Endothelial cell (in vitro differentiated cells): Measurements from ENCODE around the gene THOC2. TPM values are rescaled to one million over a fixed set of nuclear protein-coding genes. Genes with fewer than 3 reads are reported as not detected.

Experiments used
- total RNA-seq: library from RNA; stranded (reverse); fragmentation: NEBNext Ultra II Directional; extraction: Animal tissue kit (Norgen Biotek cat#: 25700); gene quantifications from one replicate; pipeline ENCODE4 v1.2.1, GENCODE V29; 2021; ENCODE audit not compliant: unreplicated experiment

Gene THOC2
- total RNA-seq, 1 donor from 2014 or later: 94.3 TPM

Other genes starting within 250 kb of the THOC2 start
- 48.1 TPM for gene XIAP, start 127.0 kb upstream of the THOC2 start, total RNA-seq
- gene STAG2, start 228.7 kb upstream of the THOC2 start, total RNA-seq: 57.6 TPM